Measurements from ENCODE around the gene ATP9A.
A peak's percentile ranks its signal among the peaks of the same experiment; 100 is the strongest.
"Not testable (repeated sequence)": the region's sequence is repeated elsewhere in the genome, so short reads cannot be mapped to it uniquely, and the experiment has no call there.

Gene ATP9A, protein sequence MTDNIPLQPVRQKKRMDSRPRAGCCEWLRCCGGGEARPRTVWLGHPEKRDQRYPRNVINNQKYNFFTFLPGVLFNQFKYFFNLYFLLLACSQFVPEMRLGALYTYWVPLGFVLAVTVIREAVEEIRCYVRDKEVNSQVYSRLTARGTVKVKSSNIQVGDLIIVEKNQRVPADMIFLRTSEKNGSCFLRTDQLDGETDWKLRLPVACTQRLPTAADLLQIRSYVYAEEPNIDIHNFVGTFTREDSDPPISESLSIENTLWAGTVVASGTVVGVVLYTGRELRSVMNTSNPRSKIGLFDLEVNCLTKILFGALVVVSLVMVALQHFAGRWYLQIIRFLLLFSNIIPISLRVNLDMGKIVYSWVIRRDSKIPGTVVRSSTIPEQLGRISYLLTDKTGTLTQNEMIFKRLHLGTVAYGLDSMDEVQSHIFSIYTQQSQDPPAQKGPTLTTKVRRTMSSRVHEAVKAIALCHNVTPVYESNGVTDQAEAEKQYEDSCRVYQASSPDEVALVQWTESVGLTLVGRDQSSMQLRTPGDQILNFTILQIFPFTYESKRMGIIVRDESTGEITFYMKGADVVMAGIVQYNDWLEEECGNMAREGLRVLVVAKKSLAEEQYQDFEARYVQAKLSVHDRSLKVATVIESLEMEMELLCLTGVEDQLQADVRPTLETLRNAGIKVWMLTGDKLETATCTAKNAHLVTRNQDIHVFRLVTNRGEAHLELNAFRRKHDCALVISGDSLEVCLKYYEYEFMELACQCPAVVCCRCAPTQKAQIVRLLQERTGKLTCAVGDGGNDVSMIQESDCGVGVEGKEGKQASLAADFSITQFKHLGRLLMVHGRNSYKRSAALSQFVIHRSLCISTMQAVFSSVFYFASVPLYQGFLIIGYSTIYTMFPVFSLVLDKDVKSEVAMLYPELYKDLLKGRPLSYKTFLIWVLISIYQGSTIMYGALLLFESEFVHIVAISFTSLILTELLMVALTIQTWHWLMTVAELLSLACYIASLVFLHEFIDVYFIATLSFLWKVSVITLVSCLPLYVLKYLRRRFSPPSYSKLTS

GRCh38 chr20:51767867-51768758 lies at the start of gene ATP9A:
TSS of gene ATP9A (minus strand) at chr20:51768390. CDS start at chr20:51768369, 21 bp downstream.
- DNase-seq: peak; percentile 26

DNA sequence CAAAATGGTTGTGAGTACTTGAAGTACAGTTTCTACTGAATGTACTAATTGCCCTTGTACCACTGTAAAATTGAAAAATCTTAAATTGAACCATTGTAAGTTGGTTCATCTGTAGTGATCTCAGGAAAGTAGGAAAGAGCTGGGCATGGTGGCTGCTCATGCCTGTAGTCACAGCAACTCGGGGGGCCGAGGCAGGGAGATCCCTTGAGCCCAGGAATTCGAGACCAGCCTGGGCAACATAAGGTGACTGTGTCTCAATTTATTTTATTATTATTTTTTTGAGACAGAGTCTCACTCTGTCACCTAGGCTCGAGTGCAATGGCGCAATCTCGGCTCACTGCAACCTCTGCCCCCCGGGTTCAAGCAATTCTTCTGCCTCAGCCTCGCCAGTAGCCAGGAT lies 48.7 kb upstream of the ATP9A start:
- not testable (repeated sequence) for DNase-seq

DNA sequence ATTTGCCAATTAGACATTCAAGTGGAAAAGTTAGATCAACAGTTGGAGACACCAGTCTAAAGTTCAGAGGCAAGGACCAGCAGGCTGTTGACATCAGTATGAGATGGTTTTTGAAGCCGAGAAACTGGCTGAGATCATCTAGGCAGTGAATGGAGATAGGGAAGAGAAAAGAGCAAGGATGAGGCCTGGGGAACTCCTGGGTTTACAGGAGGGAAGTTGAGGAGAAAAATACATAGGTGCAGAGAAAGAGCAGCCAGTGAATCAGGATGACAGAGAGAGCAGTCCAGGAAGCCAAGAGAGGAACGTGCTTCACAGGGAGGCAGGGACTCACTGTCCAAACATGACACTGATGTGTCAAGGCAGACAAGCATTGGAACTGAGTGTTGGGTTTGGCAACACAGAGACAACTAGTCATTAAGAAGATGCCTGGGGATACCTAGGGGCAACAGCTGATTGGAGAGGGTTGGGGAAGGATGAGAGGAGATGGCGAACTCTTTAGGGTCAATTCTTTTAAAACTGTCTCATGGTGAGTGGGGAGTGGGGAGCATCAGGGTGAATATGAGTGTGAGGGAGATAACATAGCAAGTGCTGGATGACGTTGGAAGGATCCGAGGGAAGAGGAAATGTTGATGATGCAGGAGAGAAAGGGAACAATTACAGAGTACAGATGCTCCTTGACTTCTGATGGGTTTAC lies 47.3 kb upstream of the ATP9A start:
- no peak for DNase-seq

DNA sequence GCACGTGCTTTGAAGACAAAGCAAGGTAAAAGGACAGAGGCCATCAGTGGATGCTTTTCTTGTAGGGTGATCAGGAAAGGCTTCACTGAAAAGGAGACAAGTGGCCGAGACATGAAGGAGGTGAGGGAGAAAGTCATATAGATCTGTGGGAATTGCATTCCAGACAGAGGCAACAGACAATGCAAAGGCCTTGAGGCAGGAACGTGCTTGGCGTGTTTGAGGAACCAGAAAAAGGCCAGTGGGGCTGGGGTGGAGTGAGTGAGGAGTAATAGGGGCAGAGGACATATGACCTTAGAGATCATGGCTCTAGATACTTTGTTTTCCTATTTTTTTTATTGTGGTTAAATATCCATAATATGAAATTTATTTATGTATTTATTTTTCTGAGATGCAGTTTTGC lies 44.7 kb upstream of the ATP9A start:
- no peak for DNase-seq

DNA sequence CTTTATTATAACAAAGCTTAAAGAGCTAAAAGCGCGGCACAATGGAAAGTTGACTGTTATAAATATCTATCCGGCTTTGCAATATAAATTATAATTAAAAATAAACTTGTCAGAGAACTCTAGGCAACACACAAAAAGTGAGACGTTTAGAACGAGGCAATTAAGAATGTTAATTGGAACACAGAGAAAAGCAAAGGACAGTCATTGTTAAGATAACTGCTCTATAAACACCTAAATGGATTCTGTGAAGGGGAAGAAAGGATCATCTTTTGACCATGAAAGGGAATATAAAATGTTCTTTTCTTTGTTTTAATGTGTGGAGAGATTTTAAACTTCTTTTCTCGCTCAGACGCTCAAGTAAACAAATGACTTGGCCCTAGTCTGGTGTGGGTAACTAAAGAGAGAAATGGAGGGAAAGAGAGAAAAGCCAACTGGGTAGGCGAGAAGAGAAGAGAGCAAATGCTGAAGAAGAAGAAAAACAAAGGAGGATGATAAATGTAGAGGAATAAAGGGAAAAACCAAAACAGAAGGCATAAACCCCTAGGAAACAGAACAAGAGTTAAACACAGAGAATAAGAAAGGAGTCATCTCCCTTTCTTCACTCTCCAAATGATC lies 43.4 kb upstream of the ATP9A start:
- no peak for DNase-seq

GRCh38 chr20:51811042-51811355 lies 42.8 kb upstream of the ATP9A start:
- DNase-seq: peak; percentile 21

DNA sequence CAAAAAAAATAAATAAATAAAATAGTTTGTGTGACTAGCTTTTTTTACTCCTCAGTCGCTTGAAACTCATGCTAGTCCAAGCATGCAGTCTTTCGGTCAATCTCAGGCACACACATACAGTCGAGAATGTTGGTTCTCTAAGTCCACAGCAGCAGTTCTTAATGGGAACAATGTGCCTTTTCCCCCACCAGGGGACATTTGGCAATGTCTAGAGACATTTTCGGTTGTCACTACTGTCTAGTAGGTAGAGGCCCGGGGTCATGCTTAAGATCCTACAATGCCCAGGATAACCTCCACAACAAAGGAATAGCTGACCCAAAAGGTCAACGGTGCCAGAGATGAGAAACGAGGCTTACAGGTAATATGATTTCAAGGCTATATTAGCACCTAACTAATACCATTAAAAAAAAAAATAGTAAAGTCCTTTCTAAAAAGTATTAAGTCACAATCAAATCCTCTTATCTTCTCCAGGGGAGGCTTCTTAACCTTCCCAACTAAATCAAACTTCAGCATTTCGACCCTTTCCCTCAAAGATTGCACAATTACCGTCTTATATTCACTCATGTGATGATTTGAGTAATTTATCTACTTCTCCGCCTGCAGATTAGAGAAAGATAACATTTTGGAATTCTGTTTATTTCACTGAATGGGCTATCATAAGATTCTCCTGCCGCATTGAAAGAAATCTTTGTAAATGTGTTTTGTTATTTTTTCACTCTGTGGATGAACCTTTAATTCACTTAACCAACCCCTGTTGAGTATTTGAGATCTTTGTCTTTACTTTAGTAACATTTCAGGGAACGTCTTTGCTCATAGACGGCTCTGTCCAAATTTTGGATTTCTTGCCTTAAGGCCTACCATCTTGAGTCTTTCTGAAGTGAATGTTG lies 42.2 kb upstream of the ATP9A start:
- no peak for DNase-seq

GRCh38 chr20:51807720-51808250 lies 39.6 kb upstream of the ATP9A start:
- DNase-seq: no peak

- DNase-seq: no peak
Observed at GRCh38 chr20:51804754-51805153, 36.6 kb upstream of the ATP9A start.

- peak; percentile 27 for DNase-seq
Observed at GRCh38 chr20:51803148-51803854, 35.1 kb upstream of the ATP9A start.

- DNase-seq: no peak
Observed at GRCh38 chr20:51802170-51802751, 34.1 kb upstream of the ATP9A start, which contains the start of gene SALL4. TSS of gene SALL4 (minus strand) at chr20:51802521. CDS start at chr20:51802408, 113 bp downstream.

DNA sequence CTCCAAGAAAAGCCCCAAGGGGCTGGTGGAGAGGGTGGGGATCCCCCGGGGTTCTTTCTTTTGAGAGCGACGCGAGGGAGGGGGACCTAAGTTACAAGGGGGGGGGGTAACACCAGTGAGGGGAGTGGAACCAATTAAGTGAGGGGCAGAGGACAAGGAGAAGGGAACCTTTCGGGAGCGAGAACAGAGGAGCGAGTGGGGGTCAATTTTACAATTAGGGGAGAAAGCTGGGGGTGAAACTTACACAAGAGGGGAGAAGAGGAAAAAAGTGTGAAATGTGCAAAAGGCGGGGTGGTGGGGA lies 33.6 kb upstream of the ATP9A start:
- DNase-seq: no peak

- no peak for DNase-seq
Observed at GRCh38 chr20:51801122-51801822, 33.1 kb upstream of the ATP9A start.

DNA sequence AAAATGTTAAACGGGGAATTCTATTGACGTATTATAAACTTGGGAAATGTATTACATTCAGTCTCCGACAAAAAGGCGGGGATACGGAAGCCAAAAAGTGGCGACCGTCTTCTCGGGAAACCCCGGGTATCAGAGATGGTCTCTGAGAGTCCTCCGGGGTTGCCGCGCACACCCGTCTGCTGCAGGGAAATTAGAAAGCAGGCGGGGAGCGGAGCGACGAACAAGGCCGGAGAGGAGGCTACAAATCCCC lies 32.6 kb upstream of the ATP9A start:
- DNase-seq: peak; percentile 17

- peak; percentile 40 for DNase-seq
Observed at GRCh38 chr20:51800060-51800871, 32.1 kb upstream of the ATP9A start.

DNA sequence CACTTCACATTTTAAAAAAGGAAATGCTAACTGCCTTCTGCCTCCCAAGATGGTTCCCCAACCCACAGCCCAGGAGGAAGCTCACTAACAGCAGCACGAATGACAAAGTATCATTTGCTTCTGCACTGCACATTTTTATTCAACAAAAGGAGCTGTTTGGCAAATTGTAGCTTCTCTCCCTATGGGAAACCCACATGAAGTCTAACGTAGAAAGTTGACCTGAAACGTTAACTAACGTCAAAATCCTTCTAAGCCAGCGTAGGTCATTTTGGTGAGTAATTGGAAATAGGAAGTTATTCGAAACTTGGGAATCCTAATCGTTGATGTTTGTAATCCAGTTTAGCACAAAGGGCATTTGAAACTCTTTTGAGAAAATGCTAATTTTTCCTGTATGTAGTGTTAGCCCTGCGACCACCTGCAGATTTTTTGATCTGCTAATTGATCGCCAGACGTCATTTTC lies 31.2 kb upstream of the ATP9A start:
- no peak for DNase-seq

DNA sequence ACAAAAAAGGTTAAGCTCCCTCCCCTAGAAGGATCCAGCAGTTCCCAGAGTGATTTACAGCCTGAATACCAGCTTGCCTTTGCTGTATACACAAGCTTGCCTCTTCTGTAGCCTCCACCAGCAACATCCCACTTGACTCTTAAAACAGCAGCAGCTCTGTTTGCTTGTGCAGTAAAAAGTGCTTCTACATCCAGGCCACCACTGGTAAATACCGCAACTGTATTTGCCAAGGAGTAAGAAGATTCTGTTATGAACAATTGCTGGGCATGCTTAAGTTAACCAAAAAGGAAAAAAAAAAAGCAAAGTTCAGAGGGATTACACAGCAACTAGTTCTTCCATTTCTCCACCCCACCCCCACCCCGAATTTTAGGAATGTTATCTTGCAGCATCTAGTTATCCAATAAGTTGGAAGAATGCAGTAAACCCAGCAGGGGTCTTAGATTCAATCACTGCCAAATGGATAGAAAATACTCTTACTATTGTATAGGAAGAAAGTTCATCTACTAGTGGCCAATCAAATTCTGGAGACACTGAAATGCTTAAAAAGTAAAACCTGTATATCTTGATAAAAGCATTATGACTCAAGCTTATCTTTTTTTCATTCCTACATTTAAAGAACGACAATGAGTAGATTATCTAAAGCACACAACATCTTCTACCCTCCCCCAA lies 29.3 kb upstream of the ATP9A start:
- no peak for DNase-seq

Data from EL (cell line).